PC-9 (cell line): ENCODE measurements around the gene ATP5F1A. TPM values are rescaled to one million over a fixed set of nuclear protein-coding genes. Genes with fewer than 3 reads are reported as not detected.

Source experiments
- BruUV-seq: library from RNA; stranded (reverse); fragments of 400-500 nt; replicated peaks from 2 replicates; lab custom pipeline; 2021; lab: Mats Ljungman, UMichigan
- CTCF ChIA-PET: fragments of 300-600 bp; sonication (Branson Sonifier 250); formaldehyde crosslinking; loops from one replicate; lab custom pipeline; 2022; ENCODE audit warnings: antibody characterized with exemption; lab: Charles Lee
- POLR2A ChIA-PET: fragments of 300-600 bp; sonication (Branson Sonifier 250); formaldehyde crosslinking; loops from one replicate; lab custom pipeline; 2022; ENCODE audit warnings: antibody characterized with exemption; ENCODE audit not compliant: unreplicated experiment; lab: Charles Lee
- DNase-seq, 2 experiments: peaks; one replicate each; pipeline versions ENCODE4 v3.0.0 to v3.0.0-alpha.2; 2015 to 2022; ENCODE audit warnings: mixed read lengths in 1 of 2
- H2AFZ ChIP-seq: fragments of 200-600 bp; sonication (generic); 2 replicates; pipeline ENCODE4 v1.8.1; 2017; ENCODE audit warnings: antibody characterized with exemption
- H3F3A ChIP-seq: fragments of 200-600 bp; sonication (generic); 2 replicates; pipeline ENCODE4 v1.8.1; 2017; ENCODE audit warnings: antibody characterized with exemption, mild to moderate bottlenecking, low read depth; ENCODE audit not compliant: insufficient read depth
- H3K27ac ChIP-seq: fragments of 200-600 bp; sonication (generic); 2 replicates; pipeline ENCODE4 v1.6.1; 2016; ENCODE audit warnings: mixed run types
- H3K27me3 ChIP-seq: fragments of 200-600 bp; sonication (generic); 2 replicates; pipeline ENCODE4 v1.6.1; 2016; ENCODE audit warnings: low read depth, mixed run types; ENCODE audit not compliant: insufficient read depth
- H3K36me3 ChIP-seq: fragments of 200-600 bp; sonication (generic); 2 replicates; pipeline ENCODE4 v1.6.1; 2016; ENCODE audit warnings: low read depth, mixed run types
- H3K4me1 ChIP-seq: fragments of 200-600 bp; sonication (generic); replicated peaks from 2 replicates; pipeline ENCODE4 v1.6.1; 2016; ENCODE audit warnings: mixed run types; ENCODE audit not compliant: insufficient read depth
- H3K4me2 ChIP-seq: fragments of 200-600 bp; sonication (generic); 2 replicates; pipeline ENCODE4 v1.6.1; 2017; ENCODE audit warnings: mixed run types
- H3K4me3 ChIP-seq: fragments of 200-600 bp; sonication (generic); 2 replicates; pipeline ENCODE4 v1.6.1; 2016; ENCODE audit warnings: mixed run types
- H3K79me2 ChIP-seq: fragments of 200-600 bp; sonication (generic); 2 replicates; pipeline ENCODE4 v1.6.1; 2017; ENCODE audit warnings: low read depth, mixed run types
- H3K9me2 ChIP-seq: fragments of 200-600 bp; sonication (generic); 2 replicates; pipeline ENCODE4 v1.8.1; 2017; ENCODE audit warnings: mild to moderate bottlenecking; ENCODE audit not compliant: insufficient read depth
- H3K9me3 ChIP-seq: fragments of 200-600 bp; sonication (generic); 2 replicates; pipeline ENCODE4 v1.8.1; 2016; ENCODE audit warnings: low read depth; ENCODE audit not compliant: insufficient read depth
- H4K20me1 ChIP-seq: fragments of 200-600 bp; sonication (generic); 2 replicates; pipeline ENCODE4 v1.8.1; 2017; ENCODE audit not compliant: insufficient read depth
- CTCF ChIP-seq: fragments of 200-600 bp; sonication (generic); conservative IDR thresholded peaks from 2 replicates; pipeline ENCODE4 v1.6.1; 2017; ENCODE audit warnings: mixed run types, antibody characterized with exemption, mild to moderate bottlenecking, moderate library complexity
- EZH2 ChIP-seq: fragments of 200-600 bp; sonication (generic); IDR thresholded peaks from 2 replicates; pipeline ENCODE4 v1.8.0; 2017; ENCODE audit warnings: antibody characterized with exemption, low read depth
- intact Hi-C: fragments of 100-400 bp; cut with micrococcal nuclease; formaldehyde crosslinking; loops from one replicate; pipeline ENCODE4 v1.10.0; 2022; ENCODE audit not compliant: unreplicated experiment
- total RNA-seq: library from RNA; stranded (reverse); gene quantifications from 2 replicates; pipeline ENCODE4 v1.2.3, GENCODE V29; 2021

Gene ATP5F1A
- total RNA-seq, 1 experiment from 2014 or later = 232 TPM

- DNase-seq = no peak
- no peak for TF ChIP-seq CTCF
- no peak for TF ChIP-seq EZH2
- no peak overlapping the region for H3K4me2 ChIP-seq
- ChIA-PET CTCF (no interaction called here), POLR2A (no interaction called here)
- no peaks in the 10 kb centered on the region for H4K20me1 ChIP-seq
- H3K27ac ChIP-seq = no peak overlapping the region
- no TSS peak for BruUV-seq
- H3F3A ChIP-seq = no peaks in the 10 kb centered on the region
- H3K9me2 ChIP-seq = no peaks in the 10 kb centered on the region
- H3K4me3 ChIP-seq = no peak overlapping the region
- intact Hi-C loops = no loop called here
- H3K4me1 ChIP-seq = no peaks in the 10 kb centered on the region
- H3K9me3 ChIP-seq = no peaks in the 10 kb centered on the region
- H2AFZ ChIP-seq = no peak overlapping the region
- H3K79me2 ChIP-seq = no peaks in the 10 kb centered on the region
- H3K36me3 ChIP-seq = no peaks in the 10 kb centered on the region
- H3K27me3 ChIP-seq = no peaks in the 10 kb centered on the region
Observed at GRCh38 chr18:46031741-46032140, 66.4 kb downstream of the ATP5F1A start.

Other genes with a start within 250 kb of the ATP5F1A start
- 16.7 and 19.5 TPM in 2 replicates for gene EPG5, start 131.0 kb downstream of the ATP5F1A start, total RNA-seq
- gene PSTPIP2, start 26.0 kb downstream of the ATP5F1A start, total RNA-seq = not detected in 2 replicates
- 25.3 and 33.3 TPM in 2 replicates for gene HAUS1, start 6.1 kb upstream of the ATP5F1A start, total RNA-seq